HG02610 (cell line): ENCODE data around the gene PAX7.

Experiments
- ATAC-seq: cut with Tn5 transposase; IDR thresholded peaks from one replicate; pipeline ENCODE4 v1.9.1; 2021; ENCODE audit warnings: mild to moderate bottlenecking, moderate library complexity; ENCODE audit not compliant: unreplicated experiment

PAX7 gene

DNA sequence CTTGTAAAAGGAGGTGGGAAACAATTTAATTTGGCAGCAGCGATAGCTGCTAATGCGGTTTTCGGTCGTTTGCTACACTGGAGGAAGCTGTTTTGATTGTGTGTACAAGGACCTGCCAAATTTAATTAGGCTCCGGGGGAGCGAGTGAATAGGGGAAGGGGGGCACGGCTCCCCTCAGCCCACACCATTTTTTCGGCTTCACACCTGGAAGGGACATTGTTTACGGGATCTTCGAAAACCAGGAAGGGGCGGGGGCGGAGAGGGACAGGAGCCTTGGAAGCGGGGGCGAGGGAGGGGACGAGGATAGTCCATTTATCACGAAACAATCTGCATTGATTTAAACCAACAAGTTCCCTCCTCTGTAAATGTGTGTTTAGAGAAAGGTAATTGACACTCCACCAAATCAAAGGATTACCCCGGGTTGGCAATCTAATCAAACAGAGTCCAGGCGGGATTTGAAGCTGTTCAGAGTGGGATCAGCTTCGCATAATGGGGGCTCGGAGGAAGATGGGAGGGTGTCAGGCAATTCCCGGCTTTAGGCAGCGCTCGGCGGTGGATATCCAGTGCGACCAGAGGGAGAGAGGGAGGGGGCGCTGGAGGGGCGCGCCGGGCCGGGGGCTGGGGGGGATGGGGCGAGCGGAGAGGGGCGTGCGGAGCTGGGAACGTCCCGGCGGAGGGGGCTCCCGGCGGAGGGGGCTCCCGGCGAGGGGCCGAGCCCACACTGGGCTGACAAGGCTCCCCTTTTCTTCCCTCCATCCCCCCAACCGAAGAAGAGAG, 9.8 kb downstream of the PAX7 start:
- no peak for ATAC-seq

- no peak for ATAC-seq
Measured at GRCh38 chr1:18641005-18641941, 10.6 kb downstream of the PAX7 start.

DNA sequence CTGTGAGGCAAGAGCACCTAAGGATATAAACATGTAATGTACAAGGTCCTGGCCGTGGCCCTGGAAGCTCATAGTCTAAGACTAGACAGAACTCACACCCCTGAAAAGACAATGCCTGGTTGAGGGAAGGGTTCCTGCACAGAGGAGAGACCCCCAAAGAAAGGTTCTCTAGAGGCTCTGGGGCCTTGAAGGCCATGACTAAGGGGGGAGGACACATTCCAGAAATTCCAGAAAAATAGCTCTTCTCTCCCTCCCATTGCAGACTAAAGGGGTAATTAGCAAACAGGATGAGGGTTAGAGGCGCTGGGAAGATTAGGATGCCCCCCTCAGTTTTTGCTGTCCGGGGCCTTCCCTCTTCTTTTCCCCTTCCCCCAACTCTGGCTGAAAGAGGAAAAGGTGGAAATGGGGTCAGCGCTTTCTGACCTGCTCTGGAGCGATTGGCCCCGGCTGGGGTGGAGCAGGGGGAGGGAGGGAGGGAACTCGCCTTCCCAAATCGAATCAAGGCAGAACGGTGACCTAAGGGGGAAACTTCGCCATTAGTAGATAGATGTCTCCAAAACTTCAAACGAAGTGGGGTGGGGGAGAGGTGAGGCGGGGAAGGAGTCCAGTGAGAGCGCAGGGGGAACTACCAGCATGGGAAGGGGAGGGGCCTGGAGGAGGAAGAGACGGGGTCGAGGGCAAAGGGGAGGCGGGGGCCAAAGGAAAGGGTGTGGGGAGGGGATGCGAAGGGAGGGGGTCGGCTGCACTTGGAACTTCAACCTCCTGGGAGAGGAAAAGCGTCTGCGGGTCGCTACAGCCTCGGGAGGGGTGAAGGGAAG, 11.8 kb downstream of the PAX7 start:
- no peak for ATAC-seq

DNA sequence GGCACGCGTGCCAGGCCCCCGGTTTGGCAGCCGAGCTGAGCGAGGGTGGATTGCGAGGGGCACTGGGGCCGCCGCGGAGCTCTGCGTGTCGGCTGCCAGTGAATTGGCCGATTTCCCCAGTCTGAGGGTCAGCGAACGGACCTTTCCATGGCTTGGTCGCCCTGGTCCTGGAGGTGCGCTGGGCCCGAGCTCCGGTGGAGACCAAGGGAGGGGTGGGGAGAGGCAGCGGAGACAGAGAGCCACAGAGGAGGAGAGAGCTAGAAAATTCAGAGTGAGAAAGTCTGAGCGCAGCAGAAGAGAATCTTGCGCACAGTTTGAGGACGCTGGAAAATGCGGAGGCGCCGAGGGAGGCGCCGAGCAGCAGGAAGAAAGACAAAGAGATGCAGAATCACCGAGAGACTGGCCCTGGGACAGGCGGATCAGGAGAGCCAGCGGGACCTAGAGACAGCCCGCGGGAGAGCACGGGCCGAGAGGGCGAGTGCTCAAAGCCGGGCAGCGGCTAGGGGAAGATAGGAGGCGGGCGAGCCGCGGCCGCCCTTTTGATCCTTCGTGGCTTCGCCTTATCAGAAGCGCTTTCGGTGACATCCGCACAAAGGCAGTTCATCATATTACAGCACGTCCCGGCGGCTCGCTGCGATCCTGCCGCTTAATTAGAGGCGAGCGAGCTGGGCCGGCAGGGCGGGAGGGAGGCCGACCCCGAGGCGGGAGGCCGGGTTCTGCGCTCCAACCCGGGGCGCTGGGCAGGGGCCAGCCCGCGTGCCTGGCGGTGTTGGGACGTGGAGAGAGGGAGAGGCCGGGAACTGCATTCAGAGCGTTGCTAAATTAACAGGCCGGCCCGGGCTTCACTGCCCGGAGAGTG, 12.7 kb downstream of the PAX7 start:
- no peak for ATAC-seq

GRCh38 chr1:18644013-18644399, 13.4 kb downstream of the PAX7 start:
- no peak for ATAC-seq

- no peak for ATAC-seq
Measured at GRCh38 chr1:18644446-18644845, 13.8 kb downstream of the PAX7 start.

- no peak for ATAC-seq
Measured at GRCh38 chr1:18644973-18645746, 14.5 kb downstream of the PAX7 start.

- ATAC-seq = no peak
Measured at GRCh38 chr1:18645747-18646090, 15.1 kb downstream of the PAX7 start.

- ATAC-seq = no peak
Measured at GRCh38 chr1:18646091-18646785, 15.6 kb downstream of the PAX7 start.

DNA sequence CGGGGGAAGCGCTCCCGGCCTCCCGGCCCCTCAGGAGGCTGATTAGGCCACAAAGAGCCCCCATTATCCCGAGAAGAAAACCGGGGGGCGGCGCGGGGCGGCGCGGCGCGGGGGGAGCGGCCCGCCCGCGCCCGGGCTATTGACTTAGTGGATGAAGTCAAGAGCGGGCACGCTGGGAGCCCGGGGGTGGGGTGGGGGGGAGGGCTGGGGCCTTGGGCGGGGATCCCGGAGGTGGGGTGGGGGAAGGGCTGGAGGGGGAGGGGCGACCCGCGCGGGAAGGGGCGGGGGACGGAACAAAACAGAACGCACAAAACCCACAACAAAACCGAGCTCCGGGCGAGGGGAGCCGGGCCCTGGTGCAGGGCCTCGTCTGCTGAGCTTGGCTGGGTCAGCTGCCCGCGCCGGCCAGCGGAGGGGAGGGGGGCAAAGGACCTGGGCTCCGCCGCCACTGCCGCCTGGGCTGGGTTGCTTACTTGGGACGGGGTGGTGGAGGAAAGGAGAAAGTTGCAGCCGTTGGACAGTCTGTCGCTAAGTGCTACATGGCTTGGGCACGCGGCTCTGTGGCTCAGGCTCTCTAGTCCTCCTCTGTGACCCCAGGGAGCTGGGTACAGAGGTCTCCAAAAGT, 16.3 kb downstream of the PAX7 start:
- no peak for ATAC-seq

GRCh38 chr1:18647681-18648214, 17.1 kb downstream of the PAX7 start:
- no peak for ATAC-seq

DNA sequence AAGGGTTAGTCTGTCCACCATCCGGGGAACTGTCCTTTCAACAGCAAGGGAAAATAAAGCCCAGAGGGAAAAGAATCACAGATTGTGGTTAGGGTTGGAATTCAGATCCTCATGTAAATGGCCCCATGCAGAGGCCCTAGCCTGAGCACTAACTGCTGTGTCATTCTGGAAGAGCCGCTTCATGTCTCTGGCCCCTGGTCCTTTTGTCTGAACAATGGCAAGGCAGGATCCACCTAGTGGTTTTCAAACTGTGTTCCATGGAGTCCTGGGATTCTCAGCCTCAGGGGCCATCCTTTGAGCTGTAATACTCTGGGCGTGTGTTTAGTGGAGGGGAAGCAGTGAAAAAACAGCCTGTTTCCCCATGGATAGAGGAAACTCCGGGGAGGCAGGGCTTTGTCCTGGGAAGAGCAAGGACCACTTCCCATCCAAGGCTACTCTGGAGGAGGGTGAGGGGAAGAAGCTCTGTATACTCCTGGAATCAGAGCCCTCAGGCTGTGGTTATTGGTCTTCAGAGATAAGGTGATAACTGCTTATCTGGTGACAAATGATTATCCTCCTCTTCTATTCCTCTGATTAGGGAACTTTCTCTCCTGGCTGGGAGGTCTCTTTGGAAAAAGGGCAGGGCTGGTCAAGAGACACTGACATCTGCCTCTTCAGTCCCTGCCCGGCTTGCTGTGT, 19.2 kb downstream of the PAX7 start:
- ATAC-seq = no peak

DNA sequence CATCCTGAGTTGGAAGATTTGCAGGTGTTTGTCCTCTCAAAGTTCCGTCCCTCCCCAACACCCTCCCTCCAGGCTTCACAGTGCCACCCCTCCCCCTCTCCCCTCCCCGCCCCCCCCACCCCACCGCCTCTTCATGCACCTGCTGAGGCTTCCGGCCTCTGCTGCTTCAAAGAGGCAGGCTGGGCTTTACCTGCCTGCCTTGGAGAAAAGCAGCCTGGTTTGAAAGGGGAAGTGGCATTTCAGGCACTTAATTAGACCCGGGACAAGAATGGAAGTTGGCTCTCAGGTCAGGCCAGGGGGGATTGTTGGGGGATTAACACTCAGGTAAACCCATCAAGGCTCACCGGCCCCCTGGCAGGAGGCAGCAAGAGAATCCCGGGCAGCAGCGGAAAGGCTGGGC, 21.1 kb downstream of the PAX7 start:
- no peak for ATAC-seq

DNA sequence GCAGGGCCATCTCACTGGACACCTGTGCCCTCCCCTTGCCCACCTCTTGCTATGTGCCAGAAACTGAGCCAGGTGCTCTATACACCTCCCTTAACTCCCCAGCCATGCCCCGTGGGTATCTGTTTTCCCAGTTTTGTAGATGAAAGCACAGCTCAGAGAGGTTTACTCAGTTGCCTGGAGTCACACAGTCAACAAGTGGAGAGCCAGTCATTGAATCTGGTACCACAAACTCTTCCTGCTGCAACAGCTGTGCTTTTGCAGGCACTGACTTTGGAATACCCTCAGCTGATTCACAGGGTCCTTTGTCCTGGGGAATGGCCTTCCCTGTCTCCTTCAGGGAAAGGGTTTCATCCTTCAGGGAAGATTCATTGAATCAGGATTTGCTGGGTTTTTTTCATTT, 22.1 kb downstream of the PAX7 start:
- no peak for ATAC-seq

DNA sequence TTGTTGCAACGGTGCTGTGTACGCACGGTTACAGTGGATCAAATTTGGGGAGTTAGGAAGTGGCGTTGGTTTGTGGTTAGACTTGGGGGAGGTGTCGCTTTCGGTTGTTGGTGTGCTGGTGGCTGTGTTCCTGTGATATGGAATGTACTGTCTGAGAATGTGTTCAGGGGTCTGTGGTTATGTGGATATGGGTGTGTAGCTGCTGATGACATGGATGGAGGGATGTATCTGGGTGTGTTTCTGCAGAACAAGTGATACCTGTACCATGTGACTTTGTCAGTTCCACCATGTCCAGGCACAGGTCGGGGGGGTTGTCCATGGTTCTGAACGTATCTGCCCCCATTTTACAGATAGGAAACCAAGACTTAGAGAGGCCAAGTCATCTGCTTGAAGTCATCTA, 22.7 kb downstream of the PAX7 start:
- no peak for ATAC-seq

DNA sequence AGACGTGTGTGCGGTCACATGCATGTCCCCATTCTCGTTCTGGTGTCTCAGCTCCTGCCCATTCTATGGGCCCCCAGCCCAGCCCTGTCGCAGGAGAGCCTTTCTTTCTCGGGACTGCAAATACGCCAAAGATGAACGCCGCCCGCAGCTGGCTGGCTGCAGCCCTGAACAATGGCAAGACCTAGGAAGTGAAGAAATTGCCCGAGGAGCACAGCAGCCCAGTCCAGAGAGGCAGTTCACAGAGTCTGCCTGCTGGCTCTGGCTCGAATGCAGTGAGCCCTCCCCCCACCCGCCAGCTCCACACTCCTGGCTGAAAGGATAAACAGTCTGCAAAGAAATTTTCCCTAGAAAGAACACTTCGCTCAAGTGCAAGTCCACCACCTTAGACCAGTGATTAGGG, 23.3 kb downstream of the PAX7 start:
- no peak for ATAC-seq

- no peak for ATAC-seq
Measured at GRCh38 chr1:18654599-18654998, 24.0 kb downstream of the PAX7 start.
